Neural cell (in vitro differentiated cells): Measurements from ENCODE around the gene GANC. TPM values are rescaled to one million over a fixed set of nuclear protein-coding genes. Genes with fewer than 3 reads are reported as not detected.

ENCODE experiments used
- H2AFZ ChIP-seq: fragments of 200-600, 300-800 bp; sonication (generic), shearing (Covaris generic); 2 replicates; pipeline ENCODE4 v1.6.0; 2014; ENCODE audit warnings: low read depth, mild to moderate bottlenecking, antibody characterized with exemption, low read length, moderate library complexity
- H3F3A ChIP-seq: fragments of 200-600 bp; shearing (Covaris generic); 2 replicates; pipeline ENCODE4 v1.6.1; 2016; ENCODE audit warnings: mild to moderate bottlenecking, moderate library complexity, mixed read lengths, antibody characterized with exemption, low read length; ENCODE audit not compliant: insufficient read depth, poor library complexity, severe bottlenecking
- H3K27ac ChIP-seq: fragments of 200-600, 300-800 bp; sonication (generic), shearing (Covaris generic); 2 replicates; pipeline ENCODE4 v1.5.1; 2014; ENCODE audit warnings: mild to moderate bottlenecking, low read length, moderate library complexity
- H3K27me3 ChIP-seq: fragments of 300-800, 200-600 bp; sonication (generic), shearing (Covaris generic); 2 replicates; pipeline ENCODE4 v1.6.0; 2014; ENCODE audit warnings: mild to moderate bottlenecking, low read depth, low read length, moderate library complexity; ENCODE audit not compliant: insufficient read depth
- H3K36me3 ChIP-seq: fragments of 300-800, 200-600 bp; sonication (generic), shearing (Covaris generic); 2 replicates; pipeline ENCODE4 v1.5.1; 2014; ENCODE audit warnings: mild to moderate bottlenecking, antibody characterized with exemption, low read length, moderate library complexity; ENCODE audit not compliant: insufficient read depth
- H3K4me2 ChIP-seq: fragments of 300-800, 200-600 bp; sonication (generic), shearing (Covaris generic); 2 replicates; pipeline ENCODE4 v1.6.0; 2014; ENCODE audit warnings: mild to moderate bottlenecking, low read length
- H3K4me3 ChIP-seq: fragments of 300-800, 200-600 bp; sonication (generic), shearing (Covaris generic); 2 replicates; pipeline ENCODE4 v1.5.1; 2014; ENCODE audit warnings: mild to moderate bottlenecking, low read length, moderate library complexity
- H3K79me2 ChIP-seq: fragments of 200-600 bp; shearing (Covaris generic); replicated peaks from 2 replicates; pipeline ENCODE4 v1.6.0; 2014; ENCODE audit warnings: mild to moderate bottlenecking, low read length, moderate library complexity; ENCODE audit not compliant: insufficient read depth
- H3K9ac ChIP-seq: fragments of 300-800, 200-600 bp; sonication (generic), shearing (Covaris generic); 2 replicates; pipeline ENCODE4 v1.6.1; 2016; ENCODE audit warnings: mild to moderate bottlenecking, low read length, mixed read lengths
- H3K9me2 ChIP-seq: fragments of 200-600 bp; shearing (Covaris generic); 2 replicates; pipeline ENCODE4 v1.6.1; 2016; ENCODE audit warnings: mild to moderate bottlenecking, low read length, mixed read lengths; ENCODE audit not compliant: insufficient read depth
- H3K9me3 ChIP-seq: fragments of 200-600, 300-800 bp; sonication (generic), shearing (Covaris generic); 2 replicates; pipeline ENCODE4 v1.6.1; 2016; ENCODE audit warnings: mild to moderate bottlenecking, mixed run types, low read length, moderate library complexity, mixed read lengths
- H4K20me1 ChIP-seq: fragments of 200-600 bp; shearing (Covaris generic); 2 replicates; pipeline ENCODE4 v1.6.1; 2016; ENCODE audit warnings: mild to moderate bottlenecking, mixed run types; ENCODE audit not compliant: insufficient read depth
- EP300 ChIP-seq: fragments of 450-650 bp; conservative IDR thresholded peaks from 2 replicates; pipeline ENCODE4 v1.6.1; 2014; ENCODE audit warnings: antibody characterized with exemption, mild to moderate bottlenecking, moderate library complexity; ENCODE audit not compliant: poor library complexity, severe bottlenecking
- EZH2 ChIP-seq: fragments of 200-600, 300-800 bp; shearing (Covaris generic), sonication (generic); IDR thresholded peaks from 2 replicates; pipeline ENCODE4 v1.6.1; 2014; ENCODE audit warnings: antibody characterized with exemption, low read length, borderline replicate concordance, mild to moderate bottlenecking; ENCODE audit not compliant: insufficient read depth, poor library complexity, severe bottlenecking
- MXI1 ChIP-seq: fragments of 450-650 bp; conservative IDR thresholded peaks from 2 replicates; pipeline ENCODE4 v1.6.1; 2014; ENCODE audit warnings: antibody characterized with exemption, mild to moderate bottlenecking; ENCODE audit not compliant: poor library complexity, severe bottlenecking
- POLR2AphosphoS5 ChIP-seq: IDR thresholded peaks from 2 replicates; pipeline ENCODE4 v1.6.1; 2012
- RAD21 ChIP-seq: fragments of 450-650 bp; conservative IDR thresholded peaks from 2 replicates; pipeline ENCODE4 v1.6.1; 2014; ENCODE audit warnings: antibody characterized with exemption, mild to moderate bottlenecking, moderate library complexity
- SMC3 ChIP-seq: fragments of 450-650 bp; conservative IDR thresholded peaks from 2 replicates; pipeline ENCODE4 v1.6.1; 2014; ENCODE audit warnings: antibody characterized with exemption, mild to moderate bottlenecking, moderate library complexity; ENCODE audit not compliant: poor library complexity
- TAF1 ChIP-seq: IDR thresholded peaks from 2 replicates; pipeline ENCODE4 v1.6.1; 2012; ENCODE audit warnings: low read depth
- polyA plus RNA-seq: library from polyadenylated mRNA; depleted of rRNA; stranded (reverse); fragments of >200 nt; gene quantifications from 2 replicates; pipeline ENCODE4 v1.2.3, GENCODE V29; 2014
- TF ChIP-seq, protein P1 (sequence below): IDR thresholded peaks from 2 replicates; pipeline ENCODE4 v1.6.1; 2012; ENCODE audit warnings: borderline replicate concordance
- TF ChIP-seq, protein P2 (sequence below): fragments of 450-650 bp; IDR thresholded peaks from 2 replicates; pipeline ENCODE4 v1.5.1; 2014; ENCODE audit warnings: antibody characterized with exemption, mild to moderate bottlenecking, moderate library complexity; ENCODE audit not compliant: poor library complexity, severe bottlenecking

GANC gene
- polyA plus RNA-seq, 1 donor from 2014 or later = 6.0 TPM

DNA sequence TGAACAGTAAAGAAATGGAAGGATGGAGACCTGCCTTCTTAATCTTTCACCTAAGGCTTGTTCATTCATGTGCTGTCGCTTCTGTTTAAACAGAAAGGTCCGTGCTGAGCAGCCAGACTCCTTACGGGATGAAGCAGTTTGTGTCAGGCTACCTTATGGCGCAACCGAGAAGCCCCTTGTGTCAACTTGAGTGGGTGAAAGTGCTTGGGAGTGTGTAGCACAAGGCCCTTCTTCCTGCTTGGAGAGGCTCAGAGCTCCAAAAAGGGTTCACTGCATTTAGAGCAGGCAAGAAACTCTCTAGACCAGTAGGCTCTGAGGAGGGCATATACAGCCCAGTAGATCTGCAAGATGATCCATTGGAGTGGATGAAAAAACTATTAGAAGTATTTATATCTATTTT lies 102.3 kb downstream of the GANC start:
- H4K20me1 ChIP-seq = no peaks in the 10 kb centered on the region
- H3F3A ChIP-seq = no peaks in the 10 kb centered on the region
- H3K36me3 ChIP-seq = no peaks in the 10 kb centered on the region
- no peaks in the 10 kb centered on the region for H3K9me2 ChIP-seq
- TF ChIP-seq MXI1 (no peak), SMC3 (no peak), RAD21 (no peak), EZH2 (no peak), TAF1 (no peak), EP300 (no peak), POLR2AphosphoS5 (no peak)
- TF ChIP-seq, protein P1, sequence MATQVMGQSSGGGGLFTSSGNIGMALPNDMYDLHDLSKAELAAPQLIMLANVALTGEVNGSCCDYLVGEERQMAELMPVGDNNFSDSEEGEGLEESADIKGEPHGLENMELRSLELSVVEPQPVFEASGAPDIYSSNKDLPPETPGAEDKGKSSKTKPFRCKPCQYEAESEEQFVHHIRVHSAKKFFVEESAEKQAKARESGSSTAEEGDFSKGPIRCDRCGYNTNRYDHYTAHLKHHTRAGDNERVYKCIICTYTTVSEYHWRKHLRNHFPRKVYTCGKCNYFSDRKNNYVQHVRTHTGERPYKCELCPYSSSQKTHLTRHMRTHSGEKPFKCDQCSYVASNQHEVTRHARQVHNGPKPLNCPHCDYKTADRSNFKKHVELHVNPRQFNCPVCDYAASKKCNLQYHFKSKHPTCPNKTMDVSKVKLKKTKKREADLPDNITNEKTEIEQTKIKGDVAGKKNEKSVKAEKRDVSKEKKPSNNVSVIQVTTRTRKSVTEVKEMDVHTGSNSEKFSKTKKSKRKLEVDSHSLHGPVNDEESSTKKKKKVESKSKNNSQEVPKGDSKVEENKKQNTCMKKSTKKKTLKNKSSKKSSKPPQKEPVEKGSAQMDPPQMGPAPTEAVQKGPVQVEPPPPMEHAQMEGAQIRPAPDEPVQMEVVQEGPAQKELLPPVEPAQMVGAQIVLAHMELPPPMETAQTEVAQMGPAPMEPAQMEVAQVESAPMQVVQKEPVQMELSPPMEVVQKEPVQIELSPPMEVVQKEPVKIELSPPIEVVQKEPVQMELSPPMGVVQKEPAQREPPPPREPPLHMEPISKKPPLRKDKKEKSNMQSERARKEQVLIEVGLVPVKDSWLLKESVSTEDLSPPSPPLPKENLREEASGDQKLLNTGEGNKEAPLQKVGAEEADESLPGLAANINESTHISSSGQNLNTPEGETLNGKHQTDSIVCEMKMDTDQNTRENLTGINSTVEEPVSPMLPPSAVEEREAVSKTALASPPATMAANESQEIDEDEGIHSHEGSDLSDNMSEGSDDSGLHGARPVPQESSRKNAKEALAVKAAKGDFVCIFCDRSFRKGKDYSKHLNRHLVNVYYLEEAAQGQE = no peak
- TF ChIP-seq, protein P2, sequence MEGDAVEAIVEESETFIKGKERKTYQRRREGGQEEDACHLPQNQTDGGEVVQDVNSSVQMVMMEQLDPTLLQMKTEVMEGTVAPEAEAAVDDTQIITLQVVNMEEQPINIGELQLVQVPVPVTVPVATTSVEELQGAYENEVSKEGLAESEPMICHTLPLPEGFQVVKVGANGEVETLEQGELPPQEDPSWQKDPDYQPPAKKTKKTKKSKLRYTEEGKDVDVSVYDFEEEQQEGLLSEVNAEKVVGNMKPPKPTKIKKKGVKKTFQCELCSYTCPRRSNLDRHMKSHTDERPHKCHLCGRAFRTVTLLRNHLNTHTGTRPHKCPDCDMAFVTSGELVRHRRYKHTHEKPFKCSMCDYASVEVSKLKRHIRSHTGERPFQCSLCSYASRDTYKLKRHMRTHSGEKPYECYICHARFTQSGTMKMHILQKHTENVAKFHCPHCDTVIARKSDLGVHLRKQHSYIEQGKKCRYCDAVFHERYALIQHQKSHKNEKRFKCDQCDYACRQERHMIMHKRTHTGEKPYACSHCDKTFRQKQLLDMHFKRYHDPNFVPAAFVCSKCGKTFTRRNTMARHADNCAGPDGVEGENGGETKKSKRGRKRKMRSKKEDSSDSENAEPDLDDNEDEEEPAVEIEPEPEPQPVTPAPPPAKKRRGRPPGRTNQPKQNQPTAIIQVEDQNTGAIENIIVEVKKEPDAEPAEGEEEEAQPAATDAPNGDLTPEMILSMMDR = no peak
- no peak overlapping the region for H2AFZ ChIP-seq
- H3K4me2 ChIP-seq = no peak overlapping the region
- H3K27me3 ChIP-seq = no peaks in the 10 kb centered on the region
- no peak overlapping the region for H3K4me3 ChIP-seq
- no peak overlapping the region for H3K9ac ChIP-seq
- H3K27ac ChIP-seq = no peak overlapping the region
- H3K79me2 ChIP-seq = no peaks in the 10 kb centered on the region
- H3K9me3 ChIP-seq = no peaks in the 10 kb centered on the region

DNA sequence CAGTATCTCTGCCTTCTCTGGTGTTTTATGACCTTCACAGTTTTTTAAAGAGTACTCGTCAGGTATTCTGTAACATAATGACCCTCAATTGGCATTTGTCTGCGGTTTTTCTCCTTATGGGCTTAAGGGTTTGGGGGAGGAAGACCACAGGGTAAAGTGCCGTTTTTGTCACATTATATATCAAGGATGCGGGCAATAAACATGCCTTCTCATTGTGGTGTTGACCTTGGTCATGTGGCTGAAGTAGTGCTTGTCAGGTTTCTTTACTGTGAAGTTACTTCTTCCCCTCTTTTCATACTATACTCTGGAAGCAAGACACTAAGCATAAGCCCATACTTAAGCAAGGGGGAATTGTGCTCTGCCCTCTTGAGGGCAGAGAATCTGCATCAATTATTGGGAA lies 102.9 kb downstream of the GANC start:
- Histone ChIP-seq H3K36me3 (no peaks in the 10 kb centered on the region), H3K4me3 (no peak overlapping the region), H3F3A (no peaks in the 10 kb centered on the region), H3K27me3 (no peaks in the 10 kb centered on the region), H2AFZ (no peak overlapping the region), H4K20me1 (no peaks in the 10 kb centered on the region), H3K9me3 (no peaks in the 10 kb centered on the region), H3K4me2 (no peak overlapping the region), H3K9ac (no peak overlapping the region), H3K79me2 (no peaks in the 10 kb centered on the region), H3K27ac (no peak overlapping the region), H3K9me2 (no peaks in the 10 kb centered on the region)
- no peak for TF ChIP-seq MXI1
- TF ChIP-seq, protein P1 = no peak
- TF ChIP-seq RAD21 = no peak
- TF ChIP-seq SMC3 = no peak
- no peak for TF ChIP-seq EZH2
- TF ChIP-seq POLR2AphosphoS5 = no peak
